GM12864 (cell line): ENCODE data around the gene PBRM1.

Experiments used
- DNase-seq: peaks from one replicate; pipeline ENCODE4 v3.0.0-alpha.2; 2011; ENCODE audit warnings: low read depth
- H3K4me3 ChIP-seq: 2 replicates; pipeline ENCODE4 v1.5.1; 2011; ENCODE audit warnings: mild to moderate bottlenecking, low read depth, low read length, control low read depth
- TF ChIP-seq, protein P1 (sequence below): IDR thresholded peaks from 2 replicates; pipeline ENCODE4 v1.5.1; 2011; ENCODE audit warnings: low read depth, mild to moderate bottlenecking, moderate library complexity, low read length, control low read depth, inconsistent platforms; ENCODE audit errors: missing control alignments

PBRM1 gene

DNA sequence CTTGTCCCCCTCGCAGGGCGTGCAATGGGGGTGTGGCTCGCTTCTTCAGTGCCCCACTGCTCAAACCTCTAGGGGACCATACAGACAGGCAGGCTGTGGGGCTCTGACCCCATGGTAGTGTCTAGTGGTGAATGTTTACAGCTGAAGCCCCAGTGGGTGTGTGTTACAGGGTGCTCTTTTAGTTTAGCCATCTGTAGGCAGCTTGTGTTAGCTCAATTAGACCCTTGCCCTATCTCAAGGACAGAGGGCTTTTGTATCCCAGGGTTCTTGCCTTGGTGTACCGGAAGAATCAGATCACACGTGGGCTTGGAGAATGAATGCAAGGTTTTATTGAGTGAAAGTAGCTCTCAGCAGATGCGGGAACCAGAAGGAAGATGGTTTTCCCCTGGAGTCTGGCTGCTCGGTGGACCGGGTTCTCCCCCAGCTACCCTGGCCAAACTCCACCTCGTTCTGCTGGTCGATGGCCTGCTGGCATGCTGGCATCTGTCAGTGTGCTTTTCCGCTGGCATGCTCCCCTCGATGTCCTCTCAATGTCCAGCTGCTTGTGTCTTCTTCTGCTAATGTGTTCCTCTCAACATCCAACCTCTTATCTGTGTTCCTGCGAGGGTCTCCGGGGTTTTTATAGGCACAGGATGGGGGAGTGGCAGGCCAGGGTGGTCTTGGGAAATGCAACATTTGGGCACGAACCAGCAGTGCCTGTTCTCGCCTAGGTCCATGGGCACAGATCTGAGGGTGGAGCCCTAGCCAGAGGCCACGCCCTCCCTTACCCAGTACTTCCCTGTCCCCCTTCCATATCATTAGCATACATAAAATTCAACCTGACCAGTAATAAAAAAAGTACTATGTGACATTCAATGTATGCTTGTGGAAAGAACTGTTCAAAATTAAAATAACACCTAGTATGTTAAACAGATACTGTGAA is 26.8 kb upstream of the PBRM1 start:
- no peak for DNase-seq
- TF ChIP-seq, protein P1, sequence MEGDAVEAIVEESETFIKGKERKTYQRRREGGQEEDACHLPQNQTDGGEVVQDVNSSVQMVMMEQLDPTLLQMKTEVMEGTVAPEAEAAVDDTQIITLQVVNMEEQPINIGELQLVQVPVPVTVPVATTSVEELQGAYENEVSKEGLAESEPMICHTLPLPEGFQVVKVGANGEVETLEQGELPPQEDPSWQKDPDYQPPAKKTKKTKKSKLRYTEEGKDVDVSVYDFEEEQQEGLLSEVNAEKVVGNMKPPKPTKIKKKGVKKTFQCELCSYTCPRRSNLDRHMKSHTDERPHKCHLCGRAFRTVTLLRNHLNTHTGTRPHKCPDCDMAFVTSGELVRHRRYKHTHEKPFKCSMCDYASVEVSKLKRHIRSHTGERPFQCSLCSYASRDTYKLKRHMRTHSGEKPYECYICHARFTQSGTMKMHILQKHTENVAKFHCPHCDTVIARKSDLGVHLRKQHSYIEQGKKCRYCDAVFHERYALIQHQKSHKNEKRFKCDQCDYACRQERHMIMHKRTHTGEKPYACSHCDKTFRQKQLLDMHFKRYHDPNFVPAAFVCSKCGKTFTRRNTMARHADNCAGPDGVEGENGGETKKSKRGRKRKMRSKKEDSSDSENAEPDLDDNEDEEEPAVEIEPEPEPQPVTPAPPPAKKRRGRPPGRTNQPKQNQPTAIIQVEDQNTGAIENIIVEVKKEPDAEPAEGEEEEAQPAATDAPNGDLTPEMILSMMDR, result no peak
- no peak overlapping the region for H3K4me3 ChIP-seq

DNA sequence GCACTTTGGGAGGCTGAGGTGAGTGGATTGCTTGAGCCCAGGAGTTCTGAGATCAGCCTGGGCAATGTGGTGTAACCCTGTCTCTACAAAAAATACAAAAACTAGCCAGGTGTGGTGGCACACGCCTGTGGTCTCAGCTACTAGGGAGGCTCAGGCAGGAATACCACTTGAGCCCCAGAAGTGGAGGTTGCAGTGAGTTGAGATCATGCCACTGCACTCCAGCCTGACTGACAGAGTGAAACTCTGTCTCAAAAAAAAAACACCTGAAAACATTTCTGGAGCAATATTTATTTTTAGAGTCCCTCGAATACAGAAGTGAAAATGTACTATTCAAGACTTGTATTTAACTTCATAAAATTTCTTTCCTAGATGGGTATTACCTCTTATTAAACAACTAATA is 24.8 kb upstream of the PBRM1 start:
- no peak for DNase-seq
- TF ChIP-seq, protein P1, result no peak
- H3K4me3 ChIP-seq, result no peak overlapping the region

DNA sequence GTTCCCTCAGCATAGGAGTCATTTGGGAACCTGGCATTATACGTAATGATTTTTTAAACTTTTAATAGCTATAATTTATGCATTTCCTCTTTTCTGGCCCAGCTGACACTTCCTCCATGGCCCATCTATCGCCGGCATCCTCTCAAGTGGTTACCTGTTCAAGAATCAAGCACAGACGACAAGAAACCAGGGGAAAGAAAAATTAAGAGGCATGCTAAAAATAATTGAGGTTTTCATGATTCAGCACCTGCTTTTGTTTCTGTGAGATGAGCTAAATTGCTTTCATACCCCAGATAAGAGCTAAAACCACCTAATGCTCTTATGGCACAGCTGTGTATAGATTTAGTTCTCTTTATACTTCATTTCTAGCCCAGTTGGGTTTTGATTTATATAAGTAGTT is 21.9 kb upstream of the PBRM1 start:
- peak overlapping the region; percentile 90 for H3K4me3 ChIP-seq
- TF ChIP-seq, protein P1, result no peak
- DNase-seq, result no peak

DNA sequence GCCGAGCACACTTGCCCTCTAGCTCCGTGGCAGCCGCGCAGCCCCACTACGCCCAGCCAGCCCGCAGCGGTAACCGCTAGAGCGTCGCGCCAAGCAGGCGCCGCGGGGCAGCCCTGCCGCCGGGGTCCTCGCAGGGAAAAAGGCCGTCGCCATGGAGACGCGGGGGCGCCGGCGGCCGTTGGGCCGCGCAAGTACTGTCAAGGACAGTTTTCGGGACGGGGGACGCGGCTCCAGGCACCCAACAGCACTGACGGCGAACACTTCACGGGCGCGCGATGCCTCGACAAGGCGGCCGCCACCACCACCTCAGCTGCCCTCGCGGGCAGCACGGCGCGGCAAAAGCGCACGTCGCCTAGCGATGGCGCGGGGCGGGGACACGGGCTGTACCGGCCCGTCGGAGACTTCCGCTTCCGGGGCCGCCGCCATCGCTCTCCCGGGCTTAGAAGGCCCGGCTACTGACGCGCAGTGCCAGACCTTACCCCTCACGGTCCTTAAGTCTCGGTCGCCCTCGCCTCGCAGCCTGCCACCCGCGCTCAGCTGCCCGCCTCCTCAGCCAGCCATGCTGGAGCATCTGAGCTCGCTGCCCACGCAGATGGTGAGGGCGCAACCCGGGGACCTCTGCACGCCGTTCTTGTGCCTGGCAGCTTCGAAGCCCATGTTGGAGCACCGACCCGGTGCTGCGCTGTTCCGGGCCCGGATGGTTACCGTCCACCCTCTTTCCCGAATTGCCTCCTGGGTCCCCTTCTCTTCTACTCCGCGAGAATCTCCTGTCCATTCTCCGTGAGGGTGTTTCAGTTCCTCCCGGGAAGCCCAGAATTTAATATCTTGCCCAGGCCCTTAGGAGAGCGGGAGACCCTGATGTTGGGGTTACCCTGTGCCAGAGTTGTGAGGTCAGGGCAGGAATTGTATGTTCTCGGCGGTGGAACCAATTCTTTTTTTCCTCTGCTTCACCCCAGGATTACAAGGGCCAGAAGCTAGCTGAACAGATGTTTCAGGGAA is 20.3 kb upstream of the PBRM1 start, which contains the start of the genes GLT8D1 and SPCS1:
Gene GLT8D1 (minus strand): TSS at position 104 of the 999 bp plus-strand sequence. CDS start 5,331 bp downstream, outside the sequence.
Gene SPCS1 (plus strand): TSS at position 419 of the 999 bp plus-strand sequence. CDS start 141 bp downstream, at position 560.
- TF ChIP-seq, protein P1, result no peak
- H3K4me3 ChIP-seq, result peak within 1 kb of the TSS; percentile 90
- no peak for DNase-seq

DNA sequence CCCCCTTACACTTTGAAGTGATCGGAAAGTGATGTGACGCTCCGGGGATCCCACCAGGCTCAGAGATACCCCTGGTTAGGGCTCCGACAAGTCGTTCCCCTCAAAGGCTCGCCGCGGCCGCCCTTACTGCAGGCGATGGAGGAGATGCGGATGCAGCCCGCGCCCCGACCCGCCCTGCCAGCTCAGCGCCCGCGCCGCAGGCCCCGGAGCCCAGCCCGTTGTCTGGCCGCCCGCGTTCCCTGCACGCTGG is 19.6 kb upstream of the PBRM1 start:
- DNase-seq, result no peak
- TF ChIP-seq, protein P1, result no peak

DNA sequence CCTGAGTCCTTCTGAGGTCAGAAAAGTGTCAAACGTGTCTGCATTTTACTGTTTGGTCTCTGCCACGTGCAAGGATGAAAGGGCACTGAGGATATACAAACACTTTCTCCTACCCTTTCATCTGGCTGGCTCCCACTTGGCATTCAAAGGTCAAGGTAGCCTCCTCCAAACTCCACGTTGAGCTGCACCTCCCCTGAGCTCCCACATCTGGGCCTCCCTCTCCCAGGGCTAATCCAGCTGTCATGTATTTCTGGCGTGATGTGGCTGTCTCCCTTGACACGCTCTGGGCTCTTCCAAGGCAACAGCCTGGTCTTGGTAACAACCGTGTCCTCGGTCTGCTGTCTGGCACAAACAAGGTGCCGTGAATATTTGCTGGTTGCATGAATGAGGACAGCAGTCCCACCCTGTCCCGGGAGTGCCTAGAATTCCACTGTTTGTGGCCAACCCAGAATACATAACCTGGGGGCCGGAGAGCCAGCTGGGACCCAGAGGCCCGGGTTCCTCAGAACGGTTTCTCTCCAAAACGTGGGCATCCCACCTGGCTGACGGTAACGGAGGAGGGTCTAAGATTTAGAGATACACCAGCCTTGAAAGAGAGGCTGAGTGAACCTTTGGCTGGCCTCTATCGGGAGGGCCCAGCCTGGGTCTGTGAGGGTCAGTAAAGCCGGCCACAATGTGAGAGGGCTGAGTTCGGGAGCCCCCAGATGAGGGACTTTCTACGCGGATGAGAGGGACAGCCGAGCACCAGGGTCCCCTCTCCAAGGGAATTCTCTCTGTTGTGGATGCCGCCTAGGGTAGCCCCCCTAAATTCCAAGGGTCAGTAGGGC is 19.1 kb upstream of the PBRM1 start:
- TF ChIP-seq, protein P1, result no peak
- peak overlapping the region; percentile 90 for H3K4me3 ChIP-seq
- no peak for DNase-seq

More for the DNA sequence above, 19.6 kb upstream of the PBRM1 start:
- peak overlapping the region; percentile 90 for H3K4me3 ChIP-seq
